Measurements from ENCODE around the gene HUS1B. TPM values are rescaled to one million over a fixed set of nuclear protein-coding genes. Genes with fewer than 3 reads are reported as not detected.
"Not testable (repeated sequence)": the region's sequence is repeated elsewhere in the genome, so short reads cannot be mapped to it uniquely, and the experiment has no call there.

The HUS1B gene
- polyA plus RNA-seq, 3 donors: 0.10 to 0.24 (median 0.19) TPM

DNA sequence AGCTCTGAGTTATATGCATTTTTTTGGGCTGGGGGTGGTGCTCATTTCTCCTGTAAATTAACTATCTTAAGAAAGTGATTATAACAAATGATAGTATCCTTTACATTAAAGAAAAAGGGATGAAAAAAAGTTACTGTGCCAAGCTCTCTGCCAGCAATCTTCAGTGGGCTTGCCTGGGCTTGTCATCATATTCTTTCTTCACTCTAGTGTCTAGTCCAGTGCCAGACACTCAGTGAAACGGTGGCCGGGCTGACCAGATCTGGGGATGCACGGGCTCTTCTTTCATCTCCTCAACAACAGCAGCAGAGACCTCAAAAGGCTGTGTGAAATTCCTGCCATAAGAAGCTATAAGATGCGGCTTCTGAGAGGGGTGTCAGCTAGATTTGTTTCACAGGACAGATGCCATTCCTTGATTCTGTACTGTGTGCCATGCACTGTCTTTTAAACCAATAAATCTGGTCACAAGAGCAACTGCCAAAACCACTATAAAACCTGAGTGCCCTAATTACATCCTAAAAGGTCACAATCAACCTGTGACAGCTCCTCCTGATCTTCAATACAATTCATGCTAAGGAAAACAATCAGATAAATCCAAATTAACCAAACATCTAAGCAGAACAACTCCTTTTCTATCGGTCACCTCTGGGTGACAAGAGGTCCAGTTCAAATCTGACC lies 23.9 kb upstream of the HUS1B start:
- no peak for DNase-seq (ENCODE audit: extremely low read depth in 1 of 11, low read depth in 9 of 11, low spot score in 4 of 11)

DNA sequence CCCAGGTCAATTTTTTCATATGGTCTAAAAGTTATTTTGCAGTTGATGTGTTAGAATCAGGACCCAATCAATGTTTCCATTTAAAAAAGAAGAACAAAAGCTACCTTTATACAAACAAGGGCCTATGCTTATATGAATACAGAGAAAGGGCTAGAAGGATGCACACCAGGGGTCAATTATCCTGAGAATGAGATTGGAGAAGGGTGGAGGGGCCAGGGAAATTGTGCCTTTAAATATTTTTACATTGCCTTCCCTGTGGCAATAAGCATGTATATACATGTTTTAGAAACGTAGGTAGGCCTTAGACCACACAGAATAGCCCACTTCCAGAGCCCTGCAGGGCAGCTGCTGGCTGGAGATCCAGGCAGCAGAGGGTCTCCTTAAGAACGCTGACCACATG lies 23.4 kb upstream of the HUS1B start:
- no peak for DNase-seq (ENCODE audit: extremely low read depth in 1 of 11, low read depth in 9 of 11, low spot score in 4 of 11)

DNA sequence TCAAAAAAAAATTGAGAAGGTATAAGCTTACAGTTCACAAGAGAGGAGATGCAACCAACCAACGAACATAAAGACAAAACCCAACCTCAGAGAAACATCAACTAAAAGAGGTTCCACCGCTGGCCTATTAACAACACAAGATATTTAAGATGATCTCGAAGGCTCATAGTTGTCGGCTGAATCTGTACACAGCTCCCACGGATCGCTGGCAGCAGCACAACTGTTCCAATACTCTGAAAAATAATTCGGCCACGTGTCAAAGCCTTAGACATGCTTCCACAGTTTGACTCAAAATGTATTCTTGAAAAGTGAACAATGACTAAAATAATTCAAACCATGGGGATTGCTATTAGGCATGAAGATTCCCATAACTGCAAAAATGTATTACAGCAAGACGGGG lies 22.4 kb upstream of the HUS1B start:
- DNase-seq (ENCODE audit: extremely low read depth in 1 of 11, low read depth in 9 of 11, low spot score in 4 of 11): no peak

DNA sequence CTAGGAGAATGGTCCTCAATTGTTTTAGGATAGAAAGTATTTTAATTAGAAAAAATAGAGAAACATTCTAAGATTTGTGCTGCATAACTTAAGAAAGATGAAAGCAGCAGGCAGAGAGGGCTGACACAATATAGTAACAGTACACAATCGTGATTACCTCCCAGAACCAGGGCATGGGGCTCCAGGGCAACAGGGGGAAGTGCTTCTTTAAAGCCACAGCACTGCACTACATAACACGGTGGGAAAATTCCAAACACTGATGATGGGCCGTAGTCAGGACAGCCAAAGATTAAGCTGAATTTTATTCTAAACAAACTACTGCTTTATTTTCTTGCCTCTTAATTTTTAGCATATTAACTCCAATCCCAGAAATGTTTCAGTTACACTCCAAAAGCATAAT lies 21.6 kb upstream of the HUS1B start:
- DNase-seq (ENCODE audit: extremely low read depth in 1 of 11, low read depth in 9 of 11, low spot score in 4 of 11): no peak

DNA sequence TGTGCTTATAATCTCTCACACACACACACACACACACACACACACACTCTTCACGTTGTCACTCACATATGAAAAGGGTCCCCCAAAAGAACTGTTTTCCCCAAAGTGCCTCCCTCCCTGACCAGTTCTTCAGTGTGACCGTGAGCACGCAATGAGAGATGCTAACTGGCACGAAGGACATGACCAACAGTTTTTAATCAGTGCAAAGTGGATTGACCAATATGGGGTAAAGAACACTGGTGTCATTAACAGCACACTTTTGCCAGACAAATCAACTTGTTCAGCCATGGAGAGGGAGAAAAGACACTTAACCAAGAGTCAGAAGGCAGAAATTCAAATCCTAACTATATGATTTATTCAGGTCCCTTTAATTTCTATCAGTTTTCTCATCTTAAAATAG lies 21.0 kb upstream of the HUS1B start:
- DNase-seq (ENCODE audit: extremely low read depth in 1 of 11, low read depth in 9 of 11, low spot score in 4 of 11): no peak

DNA sequence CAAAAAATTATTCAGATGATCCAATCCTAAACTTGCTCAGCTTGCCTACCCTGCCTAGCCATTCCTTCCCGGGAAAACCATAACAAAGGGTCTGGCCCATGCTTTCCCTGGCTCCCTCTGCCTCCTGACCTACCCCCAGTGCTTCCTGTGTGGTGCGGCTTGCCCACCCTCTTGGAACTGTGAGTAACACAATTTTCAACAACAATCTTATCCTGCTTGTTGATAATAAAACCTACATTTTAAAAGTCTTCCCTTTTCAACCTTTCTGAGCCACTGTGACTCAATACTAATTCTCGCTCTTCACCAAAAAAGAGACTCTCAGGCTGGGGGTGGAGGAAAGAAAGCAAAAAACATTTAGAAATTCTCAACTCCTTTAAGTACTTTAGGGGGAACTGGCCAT lies 18.1 kb upstream of the HUS1B start:
- DNase-seq (ENCODE audit: extremely low read depth in 1 of 11, low read depth in 9 of 11, low spot score in 4 of 11): no peak

DNA sequence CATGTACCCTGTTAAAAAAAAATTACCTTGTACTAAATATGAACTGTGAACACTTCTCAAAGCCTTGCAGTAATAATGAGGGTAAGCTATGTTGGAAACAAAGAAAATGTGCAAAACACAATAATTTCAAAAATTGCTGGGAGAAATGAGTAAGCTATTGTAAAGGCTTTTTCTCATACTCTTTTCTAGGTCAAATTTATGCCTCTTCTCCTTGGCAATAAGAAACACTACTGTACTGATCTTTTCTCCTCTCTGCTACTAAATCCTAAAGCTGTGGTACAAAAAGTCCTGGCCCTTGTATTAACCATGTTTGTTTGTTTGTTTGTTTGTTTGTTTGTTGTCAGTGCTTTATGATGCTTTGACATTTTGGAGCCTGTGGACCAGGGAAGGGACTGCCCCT lies 17.5 kb upstream of the HUS1B start:
- DNase-seq (ENCODE audit: extremely low read depth in 1 of 11, low read depth in 9 of 11, low spot score in 4 of 11): no peak

DNA sequence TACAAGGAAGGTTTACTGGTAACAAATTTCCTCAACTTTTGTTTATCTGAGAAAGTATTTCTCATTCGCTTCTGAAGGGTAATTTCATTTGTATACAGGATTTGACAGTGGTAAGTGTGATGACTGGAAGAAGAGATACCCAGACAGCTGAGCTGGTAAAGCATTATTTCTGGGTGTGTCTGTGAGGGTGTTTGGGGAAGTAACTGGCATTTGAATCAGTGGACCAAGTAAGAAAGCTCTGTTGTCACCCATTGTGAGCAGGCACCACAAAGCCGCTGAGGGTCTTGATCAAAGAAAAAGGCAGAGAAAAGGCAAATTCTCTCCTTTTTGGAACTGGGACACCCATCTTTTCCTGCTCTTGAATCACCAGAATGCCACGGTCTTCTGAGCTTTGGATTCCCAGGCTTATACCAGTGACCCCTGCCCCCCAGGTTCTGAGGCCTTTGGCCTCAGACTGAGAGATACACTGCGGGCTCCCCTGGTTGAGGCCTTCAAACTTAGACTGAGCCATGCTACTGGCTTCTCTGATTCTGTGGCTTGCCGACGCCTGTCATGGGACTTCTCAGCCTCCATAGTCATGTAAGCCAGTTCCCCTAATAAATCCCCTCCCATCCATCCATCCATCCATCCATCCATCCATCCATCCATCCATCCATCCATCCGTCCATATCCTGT lies 10.5 kb upstream of the HUS1B start:
- DNase-seq (ENCODE audit: extremely low read depth in 1 of 11, low read depth in 9 of 11, low spot score in 4 of 11): no peak

DNA sequence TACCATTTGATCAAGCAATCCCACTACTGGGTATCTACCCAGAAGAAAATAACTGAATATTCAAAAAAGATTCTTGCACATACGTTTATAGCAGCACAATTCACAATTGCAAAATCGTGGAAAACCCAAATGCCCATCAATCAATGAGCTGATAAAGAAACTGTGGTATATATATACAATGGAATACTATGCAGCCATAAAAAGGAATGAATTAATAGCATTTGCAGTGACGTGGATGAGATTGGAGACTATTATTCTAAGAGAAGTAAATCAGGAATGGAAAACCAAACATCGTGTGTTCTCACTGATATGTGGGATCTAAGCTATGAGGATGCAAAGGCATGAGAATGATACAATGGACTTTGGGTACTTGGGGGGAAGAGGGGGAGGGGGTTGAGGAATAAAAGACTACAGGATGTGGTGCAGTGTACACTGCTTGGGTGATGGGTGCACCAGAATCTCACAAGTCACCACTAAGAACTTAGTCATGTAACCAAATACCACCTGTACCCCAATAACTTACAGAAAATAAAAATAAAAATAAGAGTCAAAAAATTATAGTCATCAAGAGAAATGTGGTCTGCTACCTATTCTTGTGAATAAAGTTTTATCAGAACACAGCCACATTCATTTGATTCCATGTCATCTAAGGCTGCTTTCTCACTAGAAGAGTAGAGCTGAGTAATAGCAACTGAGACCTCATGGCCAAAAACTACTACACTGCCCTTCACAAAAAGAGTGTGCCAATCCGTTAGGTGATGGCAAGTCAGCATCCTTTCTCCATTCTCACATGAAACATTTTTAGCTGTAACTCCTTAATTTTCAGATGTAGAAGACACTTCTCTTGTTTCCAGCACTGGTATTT lies 8.7 kb upstream of the HUS1B start:
- no peak for DNase-seq (ENCODE audit: extremely low read depth in 1 of 11, low read depth in 9 of 11, low spot score in 4 of 11)

DNA sequence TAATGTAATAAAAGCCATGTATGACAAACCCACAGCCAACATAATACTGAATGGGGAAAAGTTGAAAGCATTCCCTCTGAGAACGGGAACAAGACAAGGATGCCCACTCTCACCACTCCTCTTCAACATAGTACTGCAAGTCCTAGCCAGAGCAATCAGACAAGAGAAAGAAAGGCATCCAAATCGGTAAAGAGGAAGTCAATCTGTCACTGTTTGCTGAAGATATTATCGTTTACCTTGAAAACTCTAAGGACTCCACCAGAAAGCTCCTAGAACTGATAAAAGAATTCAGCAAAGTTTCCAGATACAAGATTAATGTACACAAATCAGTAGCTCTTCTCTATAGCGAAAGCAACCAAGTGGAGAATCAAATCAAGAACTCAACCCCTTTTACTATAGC lies 6.9 kb upstream of the HUS1B start:
- DNase-seq (ENCODE audit: extremely low read depth in 1 of 11, low read depth in 9 of 11, low spot score in 4 of 11): not testable (repeated sequence)

DNA sequence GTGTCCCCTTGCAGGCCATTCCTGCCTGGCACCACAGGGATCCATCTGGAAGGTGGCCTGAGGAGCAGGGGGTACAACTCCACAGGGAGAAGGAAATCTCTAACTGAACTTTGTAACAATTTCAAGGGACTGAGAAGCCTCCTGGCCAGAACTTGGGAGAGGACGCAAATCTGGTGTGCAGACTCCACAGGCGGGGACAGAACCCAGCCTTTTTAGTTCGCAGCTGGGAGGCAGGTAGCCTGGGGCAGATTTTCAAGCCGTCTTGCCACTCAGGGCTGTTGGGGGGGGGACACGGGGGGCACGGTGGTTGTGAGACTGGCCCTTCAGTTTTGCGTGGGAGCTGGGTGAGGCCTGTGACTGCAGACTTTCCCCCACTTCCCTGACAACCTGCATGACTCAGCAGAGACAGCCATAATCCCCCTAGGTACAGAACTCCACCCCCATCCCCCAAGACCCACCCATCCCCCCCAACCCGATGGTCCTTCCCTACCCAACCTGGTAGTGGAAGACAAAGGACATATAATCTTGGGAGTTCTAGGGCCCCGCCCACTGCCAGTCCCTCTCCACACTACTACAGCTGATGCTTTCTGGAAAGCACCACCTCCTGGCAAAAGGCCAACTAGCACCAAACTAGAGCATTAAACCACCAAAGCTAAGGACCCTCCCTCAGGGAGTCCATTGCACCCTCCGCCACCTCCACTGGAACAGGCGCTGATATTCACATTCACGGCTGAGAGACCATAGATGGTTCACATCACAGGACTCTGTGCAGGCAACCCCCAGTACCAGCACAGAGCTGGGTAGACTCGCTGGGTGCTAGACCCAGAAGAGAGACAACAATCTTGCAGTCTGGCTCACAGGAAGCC lies 3.0 kb upstream of the HUS1B start:
- no peak for DNase-seq (ENCODE audit: extremely low read depth in 1 of 11, low read depth in 9 of 11, low spot score in 4 of 11)

DNA sequence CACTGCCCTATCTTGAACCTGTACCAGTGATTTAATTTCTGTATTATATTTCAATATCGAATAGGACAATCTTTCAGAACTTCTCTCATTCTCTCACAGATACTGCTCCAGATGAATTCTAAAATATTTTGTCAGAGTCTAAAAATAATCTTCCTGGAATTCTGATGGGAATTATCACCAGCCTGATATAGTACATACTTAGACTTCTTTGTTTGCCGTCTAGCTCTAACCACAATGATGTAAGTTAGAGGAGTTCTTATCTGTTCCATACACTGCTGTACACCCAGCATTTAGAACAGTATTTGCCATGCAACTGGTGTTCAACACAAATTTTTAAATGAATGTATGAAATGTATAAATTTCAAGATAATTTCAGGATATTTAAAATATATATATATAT lies 1.3 kb upstream of the HUS1B start:
- DNase-seq (ENCODE audit: extremely low read depth in 1 of 11, low read depth in 9 of 11, low spot score in 4 of 11): no peak

DNA sequence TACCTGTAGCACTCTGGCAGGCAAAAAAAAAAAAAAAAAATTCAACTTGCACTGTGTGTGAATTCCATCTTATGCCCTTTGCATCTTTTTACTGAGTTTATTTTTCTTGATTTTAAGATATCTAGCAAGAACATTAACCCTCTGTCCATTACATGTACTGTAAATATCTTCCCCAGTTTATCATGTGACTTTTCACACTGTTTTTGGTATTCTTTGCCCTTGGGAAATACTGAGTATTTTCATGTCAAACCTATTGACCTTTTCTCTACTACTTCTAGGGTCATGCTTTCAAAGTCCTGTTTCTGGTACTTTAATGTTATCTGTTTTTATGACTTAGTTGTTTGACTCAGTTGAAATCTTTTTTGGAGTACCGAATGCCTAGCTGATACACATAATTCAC lies 843 bp upstream of the HUS1B start:
- DNase-seq (ENCODE audit: extremely low read depth in 1 of 11, low read depth in 9 of 11, low spot score in 4 of 11): no peak

DNA sequence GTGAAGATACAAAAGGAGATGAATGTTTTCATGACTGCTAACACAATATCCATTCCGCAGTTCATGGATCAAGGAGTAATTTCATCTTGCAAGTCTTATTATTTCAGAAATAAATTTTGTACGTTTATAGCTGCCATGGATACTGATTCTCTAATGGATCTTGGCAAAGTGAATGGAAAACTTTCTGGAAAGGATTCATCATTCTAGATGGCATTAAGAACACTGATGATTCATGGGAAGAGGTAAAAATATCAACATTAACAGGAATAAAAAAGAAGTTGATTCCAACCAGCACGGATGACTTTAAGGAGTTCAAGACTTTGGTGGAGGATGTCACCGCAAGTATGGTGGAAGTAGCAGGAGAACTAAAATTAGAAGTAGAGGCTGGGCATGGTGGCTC lies 2.8 kb downstream of the HUS1B start:
- no peak for DNase-seq (ENCODE audit: extremely low read depth in 1 of 11, low read depth in 9 of 11, low spot score in 4 of 11)

DNA sequence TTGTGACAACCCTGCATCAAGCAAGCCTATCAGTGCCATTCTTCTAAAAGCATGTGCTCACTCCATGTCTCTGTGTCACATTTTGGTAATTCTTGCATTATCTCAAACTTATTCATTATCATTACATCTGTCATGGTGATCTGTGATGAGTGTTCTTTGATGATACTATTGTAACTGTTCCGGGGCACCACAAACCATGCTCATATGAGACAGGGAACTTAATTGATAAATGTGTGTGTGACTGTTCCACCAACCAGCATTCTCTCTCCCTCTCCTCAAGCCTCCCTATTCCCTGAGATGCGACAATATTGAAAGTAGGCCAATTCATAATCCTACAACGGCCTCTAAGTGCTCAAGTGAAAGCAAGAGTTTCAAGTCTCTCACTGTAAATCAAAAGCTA lies 4.0 kb downstream of the HUS1B start:
- DNase-seq (ENCODE audit: extremely low read depth in 1 of 11, low read depth in 9 of 11, low spot score in 4 of 11): no peak

DNA sequence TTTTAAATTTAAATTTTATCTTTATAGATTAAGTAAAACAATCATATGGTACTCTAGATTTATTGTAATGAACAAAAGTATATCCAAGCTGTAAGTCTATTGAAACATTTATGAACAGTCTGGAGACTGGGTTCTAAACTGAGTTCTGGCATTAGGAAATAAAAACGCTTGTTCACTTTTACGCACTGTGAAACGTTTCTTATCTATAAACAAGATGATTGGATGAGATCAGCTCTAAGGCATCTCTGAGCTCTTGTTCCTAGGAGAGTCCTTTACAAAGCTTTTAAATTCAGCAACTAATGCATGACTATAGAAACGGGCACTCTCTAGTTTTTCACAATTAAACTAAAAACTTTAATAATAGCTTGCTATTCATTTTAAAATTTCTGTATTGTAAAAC lies 6.8 kb downstream of the HUS1B start:
- DNase-seq (ENCODE audit: extremely low read depth in 1 of 11, low read depth in 9 of 11, low spot score in 4 of 11): no peak

DNA sequence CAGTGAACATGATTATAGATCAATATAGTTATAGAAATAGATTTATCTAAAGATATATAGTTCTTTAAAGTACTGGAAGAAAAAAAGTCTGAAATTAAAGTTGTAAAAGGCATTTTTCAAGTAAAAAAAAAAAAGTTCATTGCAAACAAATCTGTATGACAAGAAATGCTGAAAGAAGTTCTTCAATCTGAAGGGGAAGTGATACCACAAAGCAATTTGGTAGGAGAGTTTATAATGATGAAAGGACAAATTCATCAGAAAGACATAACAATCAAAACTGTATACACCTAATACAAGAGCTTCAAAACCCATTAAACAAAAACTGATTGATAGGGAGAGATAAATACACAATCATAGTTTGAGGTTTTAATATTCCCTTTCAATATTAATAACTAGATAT lies 14.1 kb downstream of the HUS1B start:
- DNase-seq (ENCODE audit: extremely low read depth in 1 of 11, low read depth in 9 of 11, low spot score in 4 of 11): no peak

DNA sequence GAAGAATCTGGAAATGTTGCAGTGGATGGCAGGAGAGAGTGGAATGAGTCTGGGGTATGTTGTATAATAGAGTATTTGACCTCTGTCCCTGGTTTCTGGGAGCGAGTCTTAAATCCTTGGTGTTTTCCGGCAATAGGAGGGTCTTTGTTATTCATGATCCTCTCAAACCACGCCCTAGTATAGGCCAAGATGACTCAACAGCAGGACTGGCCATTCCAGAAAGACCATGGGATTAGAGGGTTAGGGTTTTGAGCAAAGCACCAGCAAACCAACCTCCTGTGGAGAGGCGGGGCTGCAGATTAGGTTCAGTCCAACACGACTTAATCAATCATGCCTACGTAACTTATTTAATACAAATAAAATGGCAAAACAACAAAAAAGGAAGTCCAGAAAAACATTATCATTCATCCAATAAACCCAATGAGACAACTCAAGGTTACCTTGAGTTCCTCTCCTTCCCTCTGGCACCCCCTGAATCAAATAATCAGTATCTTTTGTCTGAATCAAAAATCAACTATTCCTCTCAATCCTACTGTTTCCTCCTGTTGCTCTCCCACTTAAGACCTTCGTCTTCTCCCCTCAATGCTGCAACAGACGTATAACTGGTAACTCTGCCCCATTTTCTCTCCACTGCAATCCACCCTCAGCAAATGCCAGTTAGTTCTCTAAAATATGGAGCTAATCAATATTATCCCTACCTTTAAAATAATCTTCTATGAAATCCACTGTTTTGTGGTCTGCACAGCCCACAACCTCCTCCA lies 15.5 kb downstream of the HUS1B start:
- no peak for DNase-seq (ENCODE audit: extremely low read depth in 1 of 11, low read depth in 9 of 11, low spot score in 4 of 11)

DNA sequence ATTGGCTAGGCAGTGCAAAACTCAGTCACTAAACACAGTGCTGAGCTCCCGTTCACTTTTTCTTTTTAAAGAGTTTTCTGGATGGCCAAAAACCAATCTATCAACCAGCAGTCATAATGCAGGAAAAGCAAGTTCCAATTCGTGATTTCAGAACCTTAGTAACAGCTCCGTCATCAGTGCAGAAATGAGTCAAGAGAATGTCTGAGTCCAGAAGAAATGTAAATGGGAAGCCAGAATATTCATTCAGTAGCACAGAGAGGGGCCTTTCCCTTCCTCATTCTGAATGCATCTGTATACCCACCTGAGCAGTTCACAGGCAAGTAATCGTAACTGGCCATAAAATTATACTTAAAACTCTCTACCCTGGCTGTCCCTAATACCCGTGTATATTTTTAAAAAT lies 20.4 kb downstream of the HUS1B start:
- no peak for DNase-seq (ENCODE audit: extremely low read depth in 1 of 11, low read depth in 9 of 11, low spot score in 4 of 11)

Measured in renal cortex interstitium (tissue), 11 donors.